NCI-H82 treated with DMSO at 0.1 percent for 48 hours (cell line): ENCODE measurements around the gene WDR7.

Experiments
- DNase-seq: peaks from one replicate; lab custom pipeline; 2025; ENCODE audit not compliant: unreplicated experiment; lab: John Stamatoyannopoulos, UW

Gene WDR7

GRCh38 chr18:56984731-56985130 is 333.6 kb downstream of the WDR7 start:
- DNase-seq, result no peak

DNA sequence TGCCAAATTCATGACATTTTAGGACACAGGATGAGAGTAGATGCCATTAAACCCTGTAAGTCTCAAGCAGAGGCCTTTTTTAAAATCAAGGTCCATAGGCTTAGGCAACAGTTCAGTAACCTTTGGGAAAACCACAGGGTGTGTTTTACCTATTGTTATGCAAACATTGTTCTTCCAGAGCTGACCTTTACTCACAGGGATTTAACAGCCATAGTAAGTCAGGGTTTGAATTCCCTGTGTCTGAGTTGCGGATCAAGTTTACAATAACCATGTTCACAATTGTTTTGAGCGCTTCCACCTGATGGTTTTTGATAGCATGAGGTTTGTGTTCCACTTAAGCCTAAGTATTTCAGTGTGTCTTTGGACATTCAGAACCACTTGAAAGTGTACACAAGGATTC is 335.7 kb downstream of the WDR7 start:
- no peak for DNase-seq

DNA sequence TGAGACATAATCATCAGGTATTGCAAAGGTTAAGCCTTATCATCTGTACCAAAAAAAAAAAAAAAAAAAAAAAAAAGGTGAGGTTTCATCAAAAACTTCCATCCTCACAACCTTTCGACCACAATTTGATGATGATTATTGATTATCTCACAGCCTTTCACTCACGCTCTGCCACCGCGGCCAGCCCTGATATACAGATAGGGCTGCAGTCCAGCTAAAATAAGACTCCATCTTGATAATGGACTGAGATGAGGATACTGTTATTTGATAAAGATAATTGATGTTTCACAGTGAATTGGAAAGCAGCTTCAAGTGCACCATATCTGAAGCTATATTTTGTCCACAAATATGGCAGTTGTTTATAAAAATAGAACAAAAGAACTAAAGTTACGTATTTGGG is 336.1 kb downstream of the WDR7 start:
- no peak for DNase-seq

DNA sequence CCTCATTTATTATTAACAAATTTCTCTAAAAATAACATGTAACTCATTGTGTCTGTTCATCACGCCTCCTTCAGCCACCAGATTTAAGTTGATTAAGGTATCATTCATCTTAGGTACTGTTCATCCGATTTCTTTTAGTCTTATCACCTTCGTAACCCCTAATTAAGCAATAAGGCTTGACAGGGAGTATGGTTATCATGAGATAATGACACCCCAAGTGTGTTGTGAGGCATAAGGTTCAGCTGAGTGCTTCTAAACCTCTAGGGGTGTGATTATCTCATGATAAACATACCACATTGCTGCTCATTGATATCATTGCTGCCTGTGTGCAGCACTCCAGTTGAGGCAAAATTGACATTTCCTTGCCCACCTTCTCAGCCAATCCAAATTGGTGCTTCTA is 336.9 kb downstream of the WDR7 start:
- peak; percentile 46 for DNase-seq

DNA sequence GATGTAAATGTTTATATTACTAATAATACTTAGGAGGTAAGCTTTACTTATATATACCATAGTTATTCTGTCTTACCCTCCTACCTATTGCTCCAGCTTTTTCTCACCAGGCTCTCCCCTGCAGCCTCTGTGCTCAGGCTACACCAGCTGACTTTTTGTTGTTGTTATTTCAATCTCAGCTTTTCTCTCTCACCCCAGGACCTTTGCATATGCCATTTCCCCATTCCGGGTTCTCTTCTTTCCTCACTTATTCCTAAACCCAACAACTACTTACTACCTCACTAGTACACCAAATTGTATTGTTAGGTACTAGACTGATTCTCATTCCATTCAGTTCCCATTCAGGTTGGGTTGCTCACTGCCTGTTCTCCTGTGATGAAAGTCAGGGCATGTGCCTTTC is 339.5 kb downstream of the WDR7 start:
- DNase-seq, result no peak

DNA sequence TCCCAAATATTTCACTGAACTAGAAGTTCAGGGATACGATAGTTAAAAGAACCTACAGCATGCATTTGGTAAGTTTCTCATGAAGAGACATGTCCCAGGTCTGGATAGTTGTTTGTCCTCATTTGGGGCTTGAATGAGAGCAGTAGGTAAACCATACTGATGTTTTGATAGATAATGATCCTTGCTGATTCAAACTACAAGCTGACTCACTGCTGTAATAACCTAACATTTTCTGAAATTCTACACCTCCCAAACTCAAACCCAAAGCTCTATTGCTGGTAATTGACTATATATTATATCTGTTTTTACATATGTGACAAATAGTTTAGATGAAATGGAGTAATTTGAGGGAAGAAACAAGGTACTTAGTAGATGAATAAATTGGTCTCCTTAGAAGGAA is 341.6 kb downstream of the WDR7 start:
- no peak for DNase-seq

DNA sequence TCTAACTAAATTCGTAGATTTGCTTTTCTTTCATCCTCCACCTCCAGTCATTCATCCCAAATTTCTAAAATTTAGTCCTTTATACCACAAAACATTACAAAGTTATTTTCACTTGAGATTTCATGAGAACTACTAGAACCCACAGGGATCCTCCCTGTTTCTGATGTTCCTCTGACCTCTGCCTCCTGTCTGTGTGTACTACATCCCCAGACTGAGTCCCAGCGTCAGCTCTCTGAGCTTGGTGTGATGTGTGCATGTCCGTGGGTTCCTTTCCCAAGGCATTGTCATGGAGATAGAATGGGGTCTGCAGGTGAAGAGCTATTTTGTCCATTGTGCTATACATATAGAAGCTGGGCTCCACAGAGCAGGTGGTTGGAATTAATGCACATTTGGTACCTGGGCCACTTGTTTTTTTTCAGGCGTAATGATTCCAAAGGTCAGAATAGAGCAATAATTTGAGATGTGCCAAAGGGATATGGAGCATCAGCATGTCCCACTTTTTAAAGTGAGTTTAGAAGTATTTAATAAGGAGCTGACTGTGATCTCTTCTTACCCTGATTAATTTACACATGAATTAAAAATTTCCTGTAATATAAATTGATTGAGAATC is 344.5 kb downstream of the WDR7 start:
- DNase-seq, result no peak

- no peak for DNase-seq
Measured at GRCh38 chr18:56997200-56997599, 346.0 kb downstream of the WDR7 start.

DNA sequence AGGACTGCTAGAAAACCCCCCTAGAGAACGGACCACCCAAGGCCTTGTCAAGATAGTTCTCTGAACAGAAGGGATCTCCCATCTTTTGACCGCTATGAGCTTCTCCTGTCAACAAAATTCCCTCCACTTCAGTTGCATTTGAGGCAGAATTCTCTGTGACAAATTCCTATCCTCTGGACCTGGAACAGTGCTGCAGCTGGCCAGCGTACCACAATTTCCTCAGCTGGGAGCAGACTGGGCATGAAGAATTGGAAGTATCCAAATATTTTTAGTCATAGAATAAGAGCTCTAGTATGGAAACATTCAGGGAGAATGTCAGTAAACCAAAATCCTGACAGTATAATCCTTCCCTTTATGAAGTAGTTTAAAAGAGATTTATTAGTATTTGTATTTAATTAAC is 348.7 kb downstream of the WDR7 start:
- DNase-seq, result no peak

DNA sequence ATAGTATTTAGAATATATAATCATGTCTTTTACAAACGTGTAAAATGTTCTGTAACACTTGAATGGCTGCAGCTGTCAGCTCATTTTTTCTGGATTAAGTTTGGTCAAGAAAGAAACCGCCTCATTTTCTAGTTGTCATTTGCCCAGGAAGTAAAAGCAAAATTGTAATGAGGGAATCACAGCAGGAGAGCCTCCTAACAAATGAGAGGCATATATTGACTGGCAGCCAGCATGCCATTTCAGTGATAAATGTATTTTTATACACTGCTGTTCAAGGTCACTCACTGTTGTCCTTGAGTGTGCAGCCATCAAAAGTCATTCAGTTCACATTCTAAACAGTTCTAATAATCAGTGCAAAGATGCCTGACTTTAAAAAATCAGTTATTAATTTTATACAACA is 351.5 kb downstream of the WDR7 start:
- no peak for DNase-seq

DNA sequence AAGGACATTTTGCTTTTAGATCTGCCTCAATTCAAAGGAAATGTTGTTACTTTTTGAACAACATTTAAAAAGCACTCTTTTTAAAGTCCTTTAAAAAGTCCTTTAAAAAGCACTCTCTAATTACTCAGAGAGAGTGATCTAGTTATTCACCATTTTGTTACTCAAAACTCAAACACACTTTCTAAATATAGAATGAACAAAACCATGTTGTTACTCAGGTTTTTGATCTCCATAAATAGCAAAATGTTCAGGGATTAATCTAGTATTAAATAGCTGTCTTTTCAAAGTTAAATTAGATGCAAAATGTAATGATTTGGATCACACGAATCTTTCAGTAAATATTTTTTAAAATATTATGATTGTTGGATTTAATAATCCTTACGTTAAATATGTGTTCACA is 352.2 kb downstream of the WDR7 start:
- DNase-seq, result no peak

DNA sequence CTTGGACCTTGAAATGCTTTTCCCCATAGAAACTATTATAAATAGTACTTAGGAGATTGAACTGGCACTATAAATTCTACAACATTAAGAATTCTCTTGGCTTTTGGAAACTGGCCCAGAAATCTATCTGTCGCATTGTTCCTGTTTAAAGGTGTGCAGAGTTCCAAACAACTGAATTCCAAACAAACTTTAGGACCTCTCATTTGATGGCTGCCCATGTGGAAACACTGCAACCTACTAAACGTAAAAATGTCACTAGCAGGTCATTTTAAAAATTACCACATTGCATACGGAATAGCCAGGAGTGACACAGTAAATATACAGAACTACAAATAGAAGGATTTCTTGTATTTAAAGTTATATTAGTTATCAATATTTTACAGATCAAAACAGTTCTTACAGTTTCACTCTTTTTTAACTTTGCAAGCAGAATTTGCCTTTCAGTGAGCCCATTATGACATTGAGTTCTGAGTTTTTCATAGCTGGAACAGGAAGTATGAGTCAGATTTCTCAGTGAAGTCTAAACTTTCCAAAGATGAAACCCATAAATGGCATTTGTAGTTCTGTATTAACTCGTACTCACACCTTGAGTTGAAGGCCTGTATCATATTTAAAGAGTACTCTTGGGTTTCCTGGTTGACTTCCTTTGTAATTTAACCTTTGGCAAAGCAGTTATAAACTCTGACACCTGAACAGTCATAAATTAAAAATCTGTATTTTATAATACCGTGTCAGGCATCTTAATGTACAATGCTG is 353.4 kb downstream of the WDR7 start:
- no peak for DNase-seq

DNA sequence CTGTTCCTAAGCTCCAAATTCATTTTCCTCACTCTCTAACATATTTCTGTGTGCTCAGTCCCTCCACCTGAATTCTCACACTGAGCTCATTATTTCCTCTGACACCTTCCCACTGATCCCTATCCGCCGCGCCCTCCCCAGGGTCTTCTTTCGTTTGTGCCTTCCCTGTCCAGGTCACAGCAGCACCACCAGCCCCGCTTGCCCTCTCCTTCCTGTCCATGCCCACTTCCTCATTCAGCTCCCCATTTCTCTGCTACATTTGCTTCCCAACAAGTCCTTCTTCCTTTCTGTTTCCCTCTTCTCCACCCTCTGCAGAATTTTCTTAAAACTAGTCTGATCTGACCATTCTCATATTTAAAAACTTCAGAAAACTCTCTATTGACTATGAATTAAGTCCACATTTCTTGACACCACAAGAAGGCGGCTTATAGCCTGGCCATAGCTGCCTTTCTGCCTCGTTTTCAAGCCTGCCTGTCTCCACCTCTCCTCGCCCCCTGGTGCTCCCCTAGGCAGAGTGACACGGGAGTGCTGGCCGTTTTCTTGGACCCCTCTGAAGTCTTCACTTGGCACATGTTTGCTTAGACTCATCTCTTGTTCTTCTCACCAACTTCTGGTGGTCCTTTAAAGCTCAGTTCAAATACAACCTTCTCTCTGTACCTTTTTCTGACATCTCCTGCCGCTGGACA is 357.0 kb downstream of the WDR7 start:
- no peak for DNase-seq

- DNase-seq, result no peak
Measured at GRCh38 chr18:57009844-57010243, 358.7 kb downstream of the WDR7 start.

GRCh38 chr18:57014772-57015413 is 363.7 kb downstream of the WDR7 start:
- DNase-seq, result peak; percentile 90

GRCh38 chr18:57015451-57015850 is 364.3 kb downstream of the WDR7 start:
- peak; percentile 70 for DNase-seq

DNA sequence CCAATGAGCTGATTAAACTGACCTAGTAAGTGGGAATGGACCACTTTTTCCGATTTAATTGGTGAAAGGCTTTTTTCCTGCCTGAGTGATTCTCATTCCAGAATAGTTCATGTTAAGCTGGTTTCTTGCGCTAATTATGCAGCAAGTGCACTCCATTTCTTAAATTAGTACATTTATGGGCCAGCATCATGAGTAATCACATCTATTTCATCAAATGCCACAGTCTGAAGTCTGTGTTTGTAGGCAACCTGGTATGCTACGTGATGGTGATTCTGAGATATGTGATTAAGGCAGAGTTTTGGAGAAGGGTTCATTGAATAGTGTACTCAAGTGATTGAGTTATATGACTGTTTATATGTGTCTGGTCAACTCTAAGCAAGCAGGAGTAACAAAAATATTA is 367.7 kb downstream of the WDR7 start:
- no peak for DNase-seq

- no peak for DNase-seq
Measured at GRCh38 chr18:57022716-57023115, 371.6 kb downstream of the WDR7 start.

GRCh38 chr18:57023275-57023882 is 372.2 kb downstream of the WDR7 start:
- no peak for DNase-seq

GRCh38 chr18:57025540-57025939 is 374.4 kb downstream of the WDR7 start:
- no peak for DNase-seq

DNA sequence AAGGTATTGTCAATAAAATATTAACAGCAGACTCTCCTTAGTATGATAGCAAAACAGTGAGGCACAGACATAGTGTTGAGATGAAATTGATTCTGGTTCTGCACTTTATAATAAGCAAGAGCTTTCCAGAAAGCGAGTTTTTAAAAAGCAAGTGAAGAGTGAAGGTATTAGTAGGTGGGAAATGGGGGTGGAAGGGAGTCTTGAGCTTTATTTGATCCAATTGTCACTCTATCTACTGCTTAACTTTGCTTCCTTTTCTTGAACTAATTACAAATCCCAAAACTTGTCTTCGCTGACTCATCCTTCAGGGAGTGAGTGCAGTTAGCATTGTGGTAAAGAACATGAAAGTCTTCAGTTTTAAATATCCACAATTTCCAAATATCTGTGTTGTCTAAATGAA is 375.2 kb downstream of the WDR7 start:
- DNase-seq, result no peak
